ENCODE data around the gene NR1I3.
"Not testable (repeated sequence)": the region's sequence is repeated elsewhere in the genome, so short reads cannot be mapped to it uniquely, and the experiment has no call there.

NR1I3 gene

DNA sequence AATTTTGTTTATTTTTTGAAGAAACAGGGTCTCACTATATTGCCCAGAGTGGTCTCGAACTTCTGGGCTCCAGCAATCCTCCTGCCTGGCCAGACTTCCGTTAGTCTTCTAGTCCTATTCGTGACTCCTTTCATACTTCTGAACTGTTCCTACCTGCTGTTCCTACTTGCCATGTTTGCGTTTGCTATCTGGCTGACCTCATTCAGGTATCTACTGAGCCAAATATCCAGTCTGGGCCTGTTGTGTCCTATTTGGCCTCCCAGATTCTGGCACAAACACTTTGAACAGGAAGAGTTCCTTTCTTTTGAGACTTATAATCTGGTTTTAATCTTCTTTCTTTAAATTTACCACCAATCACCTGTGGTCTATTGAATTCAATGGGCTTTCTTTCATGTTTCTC, 6.9 kb upstream of the NR1I3 start:
- DNase-seq, result no peak

DNA sequence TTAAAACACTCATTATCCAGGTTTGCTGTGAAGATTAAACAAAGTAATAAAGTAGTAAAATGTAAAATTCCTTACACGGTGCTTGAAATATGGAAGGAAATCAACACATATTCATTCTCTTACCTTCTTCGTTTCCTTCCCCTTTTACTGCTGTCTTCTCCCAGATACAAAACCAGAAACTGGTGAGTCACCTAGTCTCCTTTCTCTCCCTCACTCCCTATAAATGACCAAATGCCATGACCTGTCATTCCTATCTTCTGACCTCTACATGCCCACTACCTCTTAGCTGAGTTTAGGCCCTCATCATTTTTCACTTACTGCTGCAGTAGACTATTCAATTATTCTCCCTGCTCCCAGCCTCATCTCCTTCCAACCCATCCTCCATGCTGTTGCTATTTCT, 4.3 kb upstream of the NR1I3 start:
- no peak for DNase-seq

DNA sequence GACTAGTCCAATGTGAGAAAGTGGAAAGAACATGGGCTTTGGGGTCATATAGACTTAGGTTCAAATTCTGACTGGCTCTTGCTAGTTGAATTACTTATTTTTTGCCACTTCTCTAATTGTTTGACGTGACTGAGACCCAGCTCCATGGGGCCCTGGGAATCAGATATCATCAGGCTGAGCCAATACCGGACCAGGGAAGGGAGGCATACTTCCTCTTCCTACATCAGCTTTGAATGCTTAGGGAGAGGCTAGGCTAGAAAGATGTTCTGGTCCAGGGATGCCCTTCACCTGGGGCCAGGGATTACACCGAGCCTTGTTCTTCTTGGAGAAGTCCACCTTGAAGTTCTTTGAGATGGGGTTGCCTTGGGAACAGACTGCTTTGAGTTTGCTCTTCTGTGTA, 3.7 kb upstream of the NR1I3 start:
- DNase-seq, result peak; percentile 12

DNA sequence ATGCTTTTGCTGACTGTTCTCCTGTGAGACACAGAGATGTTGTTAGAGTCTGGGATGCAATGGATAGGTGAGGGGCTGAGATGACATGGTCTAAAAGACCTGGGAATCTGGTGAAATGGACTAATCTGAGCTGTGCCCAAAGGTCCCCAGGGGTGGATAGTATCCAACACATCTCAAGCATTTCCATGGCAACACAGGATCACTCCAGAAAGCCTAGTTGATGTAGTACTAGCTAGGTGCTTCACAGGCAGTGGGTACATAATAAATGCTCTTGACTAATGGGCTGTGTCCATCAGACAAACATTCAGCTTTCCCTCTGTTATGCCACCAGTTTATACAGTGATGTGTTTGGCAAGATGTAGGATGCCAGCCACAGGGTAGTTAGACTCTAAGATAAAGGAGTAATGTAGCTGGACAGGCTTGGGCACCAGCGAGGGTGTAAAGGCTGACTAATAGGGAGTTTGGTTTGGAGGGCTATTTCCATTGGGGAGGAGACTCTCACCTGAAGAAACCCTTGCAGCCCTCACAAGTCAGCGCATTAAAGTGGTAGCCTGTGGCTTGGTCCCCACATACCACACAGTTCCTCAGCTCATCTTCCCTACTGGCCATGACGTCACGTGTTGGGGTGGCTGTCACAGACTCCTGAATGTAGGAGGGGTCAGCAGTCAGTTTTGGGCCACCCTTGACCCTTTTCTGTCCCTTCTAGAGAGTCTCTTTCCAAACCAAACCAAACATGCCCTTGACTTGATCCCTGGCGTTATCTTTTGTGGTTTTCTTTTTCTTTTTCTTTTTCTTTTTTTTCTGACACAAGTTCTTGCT, 1.8 kb downstream of the NR1I3 start:
- DNase-seq, result peak; percentile 78

DNA sequence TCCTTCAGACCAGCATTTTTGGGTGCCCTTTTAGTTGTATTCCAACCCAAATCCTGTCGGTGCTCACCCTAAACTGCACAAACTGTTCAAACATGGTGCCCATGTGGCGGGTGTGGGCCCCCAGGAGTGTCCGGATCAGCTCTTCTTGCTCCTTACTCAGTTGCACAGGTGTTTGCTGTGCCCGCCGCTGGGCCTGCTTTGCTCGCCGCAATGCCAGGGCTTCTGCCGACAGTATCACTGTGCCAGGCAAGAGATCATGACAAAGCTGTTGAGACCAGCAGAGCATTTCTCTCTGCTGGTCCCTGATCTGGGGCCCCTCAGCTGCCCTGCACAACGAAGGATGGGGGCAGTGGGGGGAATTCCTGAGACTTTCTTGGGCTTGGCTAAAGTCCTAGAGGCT, 4.9 kb downstream of the NR1I3 start:
- no peak for DNase-seq

DNA sequence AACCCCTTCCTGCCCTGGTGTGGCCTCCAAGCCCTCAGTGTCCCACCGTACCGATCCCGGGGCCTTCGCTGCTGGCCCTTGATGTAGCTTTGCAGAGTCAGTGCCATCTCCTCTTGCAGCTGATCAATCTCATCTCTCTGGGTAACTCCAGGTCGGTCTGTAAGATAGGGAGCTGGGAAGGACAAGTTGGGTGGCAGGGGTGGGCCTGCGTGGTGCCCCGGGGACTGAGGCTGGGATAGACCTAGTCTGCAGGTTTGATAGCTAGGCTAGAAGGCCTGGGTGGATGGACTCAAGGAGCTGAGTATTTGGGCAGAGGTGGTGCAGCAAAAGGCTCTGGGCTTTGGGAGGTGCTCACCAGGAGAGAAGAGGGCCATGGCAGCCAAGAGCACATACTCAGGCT, 7.2 kb downstream of the NR1I3 start:
- no peak for DNase-seq

DNA sequence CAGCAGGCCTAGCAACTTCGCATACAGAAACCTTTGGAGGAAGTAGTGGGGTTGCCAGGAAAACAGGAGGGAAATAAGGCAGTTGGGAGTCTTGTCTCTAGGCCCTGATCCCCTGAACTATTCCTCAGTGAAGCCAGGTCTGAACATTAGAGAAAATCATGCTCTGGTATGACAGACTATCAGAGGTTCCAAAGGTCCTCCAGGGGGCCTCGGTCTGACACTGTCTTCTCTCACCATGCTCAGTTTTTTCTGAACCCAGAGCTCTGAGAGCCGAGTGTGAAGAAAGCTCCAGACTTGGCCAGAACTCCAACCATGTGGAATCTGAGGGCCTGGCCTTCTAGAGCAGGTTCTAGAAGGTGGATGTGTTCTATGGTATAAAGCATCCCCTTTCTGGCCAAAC, 8.1 kb downstream of the NR1I3 start:
- peak; percentile 33 for DNase-seq

DNA sequence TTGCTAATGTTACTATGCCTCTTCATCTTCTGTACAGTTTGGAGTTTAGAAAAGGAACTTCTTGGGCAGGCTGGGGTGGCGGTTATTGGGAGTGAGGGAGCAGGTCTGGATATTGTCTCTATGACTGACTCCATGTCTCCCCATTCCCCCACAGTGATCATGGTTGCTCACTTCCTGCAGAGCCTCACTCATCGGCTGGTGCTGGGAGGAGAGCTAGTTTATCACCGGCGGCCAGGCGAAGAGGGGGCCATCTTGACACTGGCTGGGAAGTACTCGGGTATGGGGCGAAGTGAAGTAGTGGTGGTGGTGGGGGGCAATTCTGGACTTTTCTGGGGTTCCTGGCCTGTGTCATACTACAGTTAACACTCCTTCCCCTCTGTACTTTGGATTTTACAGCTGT, 10.0 kb downstream of the NR1I3 start:
- no peak for DNase-seq

DNA sequence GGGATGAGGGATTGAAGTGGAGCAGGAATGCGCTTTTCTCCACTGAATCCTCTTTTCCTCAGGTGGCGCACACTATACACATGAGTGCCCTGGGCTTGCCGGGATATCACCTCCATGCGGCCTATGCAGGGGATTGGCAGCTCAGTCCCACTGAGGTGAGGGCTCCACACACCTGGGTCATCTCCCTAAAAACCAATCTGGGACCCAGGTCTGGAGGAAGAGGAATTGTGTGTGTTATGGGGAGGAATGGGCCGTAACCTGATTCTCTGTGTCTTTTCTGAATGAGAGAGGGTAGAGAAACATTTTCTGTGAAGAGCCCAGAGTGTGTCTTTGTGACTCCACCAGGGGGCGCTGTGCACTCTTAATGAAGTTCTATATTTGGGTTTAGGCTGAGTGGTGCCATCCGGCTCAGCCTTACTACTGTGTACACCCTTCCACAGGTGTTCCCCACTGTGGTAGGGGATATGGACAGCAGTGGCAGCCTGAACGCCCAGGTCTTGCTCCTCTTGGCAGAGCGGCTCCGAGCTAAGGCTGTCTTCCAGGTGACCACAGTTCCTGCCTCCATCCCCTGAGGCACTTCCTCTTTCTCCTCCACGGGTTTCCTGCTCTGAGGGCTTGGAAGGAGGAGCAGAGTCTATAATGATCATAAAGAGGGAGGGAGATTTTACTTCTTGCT, 10.7 kb downstream of the NR1I3 start:
- peak; percentile 91 for DNase-seq

DNA sequence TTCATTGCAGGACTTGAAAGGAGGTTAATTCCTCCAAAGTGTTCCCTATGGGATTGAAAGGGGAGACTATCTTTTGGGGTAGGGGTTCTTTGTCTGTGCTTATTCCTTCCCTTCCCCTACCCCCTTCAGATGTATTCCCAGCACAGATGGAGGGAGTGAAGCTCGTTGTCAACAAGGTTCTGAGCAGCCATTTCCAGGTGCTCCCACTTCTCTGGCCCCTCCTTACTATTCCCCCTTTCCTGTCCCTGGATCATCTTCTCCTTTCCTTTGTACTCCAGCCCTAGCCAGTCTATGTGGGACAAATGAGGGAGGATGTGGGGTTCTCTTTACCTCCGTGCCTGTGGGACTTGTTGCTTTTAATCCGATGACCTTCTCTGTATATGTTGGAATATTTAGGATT, 11.2 kb downstream of the NR1I3 start:
- peak; percentile 59 for DNase-seq

DNA sequence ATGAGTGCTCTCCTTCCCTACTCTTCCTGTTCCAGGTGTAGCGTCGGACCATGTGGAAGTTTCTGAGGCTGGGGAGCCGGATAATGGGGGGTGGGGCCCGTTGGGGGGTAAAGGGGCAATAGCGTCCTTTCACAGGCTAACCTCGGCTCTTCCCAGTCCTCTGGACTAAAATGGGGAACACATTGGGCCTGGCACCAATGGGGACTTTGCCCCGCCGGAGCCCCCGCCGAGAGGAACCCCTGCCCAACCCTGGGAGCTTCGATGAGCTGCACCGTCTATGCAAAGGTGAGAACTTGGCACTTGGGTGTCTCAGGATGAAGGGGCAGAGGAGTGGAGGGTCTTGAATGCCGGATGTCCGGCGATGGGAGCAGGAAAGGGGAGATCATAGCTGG, 11.7 kb downstream of the NR1I3 start:
- DNase-seq, result no peak

DNA sequence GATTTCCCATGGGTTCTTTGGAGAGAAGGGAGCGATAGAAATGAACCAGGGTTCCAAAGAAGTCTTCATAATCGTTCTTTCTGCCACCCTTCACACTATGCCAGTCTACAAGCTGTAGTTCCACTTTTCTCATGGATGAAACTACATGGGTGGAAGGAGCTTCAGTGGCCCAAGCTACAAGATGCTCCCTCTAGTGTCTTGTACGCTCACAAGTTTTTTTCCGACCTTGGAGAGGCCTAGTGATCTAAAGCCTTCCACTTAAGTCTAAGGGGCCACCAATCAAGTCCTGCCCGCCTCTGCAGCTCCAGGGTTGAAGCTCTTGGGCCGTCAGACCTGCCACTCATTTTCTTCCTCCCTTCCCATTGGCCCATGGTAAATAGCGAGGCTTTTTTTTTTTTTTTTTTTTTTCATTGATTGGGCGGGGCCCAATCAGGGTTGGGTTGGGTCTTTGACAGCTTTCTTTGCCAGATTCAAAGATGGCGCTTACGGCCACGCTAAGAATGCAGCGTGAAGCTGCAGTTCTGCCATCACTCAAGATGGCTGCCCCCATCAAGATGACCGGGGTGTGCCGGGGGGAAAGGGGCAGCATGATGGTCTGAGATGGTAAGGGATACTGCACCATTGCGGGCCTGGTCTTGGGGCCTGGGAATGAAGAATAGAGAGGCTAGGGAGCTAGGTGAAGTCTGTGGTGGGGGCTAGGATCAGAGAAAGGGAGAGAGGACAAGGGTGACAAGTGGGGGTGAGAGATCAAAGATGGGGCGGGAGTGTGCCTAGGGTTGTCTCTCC, 12.3 kb downstream of the NR1I3 start, which contains the start of gene TOMM40L:
TOMM40L (plus strand) TSS at position 527 of the 786 bp plus-strand sequence. CDS start 430 bp downstream, outside the sequence.
- peak; percentile 98 for DNase-seq

DNA sequence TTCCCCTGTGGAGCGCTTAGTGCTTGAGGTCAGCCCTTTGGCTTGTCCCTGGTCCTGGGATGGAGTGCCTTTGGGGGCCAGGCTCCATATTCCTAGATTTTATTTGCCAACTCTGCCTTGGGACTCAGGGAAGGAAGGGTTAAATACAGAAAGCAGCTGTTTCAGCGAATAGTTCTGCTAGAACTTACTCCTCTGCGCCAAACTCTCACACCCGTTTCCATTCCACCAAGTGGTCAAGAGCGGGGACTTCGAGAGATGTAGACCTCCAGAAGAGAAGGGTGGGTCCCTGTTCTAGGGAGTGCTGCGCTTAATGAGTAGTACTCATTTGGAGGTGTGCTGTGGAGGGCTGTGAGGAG, 12.8 kb downstream of the NR1I3 start:
- no peak for DNase-seq

DNA sequence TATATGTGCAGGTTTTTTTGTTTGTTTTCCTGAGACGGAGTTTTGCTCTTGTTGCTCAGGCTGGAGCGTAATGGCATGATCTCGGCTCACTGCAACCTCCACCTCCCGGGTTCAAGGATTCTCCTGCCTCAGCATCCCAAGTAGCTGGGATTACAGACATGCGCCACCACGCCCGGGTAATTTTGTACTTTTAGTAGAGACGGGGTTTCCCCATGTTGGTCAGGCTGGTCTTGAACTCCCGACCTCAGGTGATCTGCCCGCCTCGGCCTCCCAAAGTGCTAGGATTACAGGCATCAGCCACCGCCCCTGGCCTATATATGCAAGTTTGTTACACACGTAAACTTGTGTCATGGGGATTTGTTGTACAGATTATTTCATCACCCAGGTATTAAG, 13.3 kb downstream of the NR1I3 start:
- DNase-seq, result not testable (repeated sequence)

DNA sequence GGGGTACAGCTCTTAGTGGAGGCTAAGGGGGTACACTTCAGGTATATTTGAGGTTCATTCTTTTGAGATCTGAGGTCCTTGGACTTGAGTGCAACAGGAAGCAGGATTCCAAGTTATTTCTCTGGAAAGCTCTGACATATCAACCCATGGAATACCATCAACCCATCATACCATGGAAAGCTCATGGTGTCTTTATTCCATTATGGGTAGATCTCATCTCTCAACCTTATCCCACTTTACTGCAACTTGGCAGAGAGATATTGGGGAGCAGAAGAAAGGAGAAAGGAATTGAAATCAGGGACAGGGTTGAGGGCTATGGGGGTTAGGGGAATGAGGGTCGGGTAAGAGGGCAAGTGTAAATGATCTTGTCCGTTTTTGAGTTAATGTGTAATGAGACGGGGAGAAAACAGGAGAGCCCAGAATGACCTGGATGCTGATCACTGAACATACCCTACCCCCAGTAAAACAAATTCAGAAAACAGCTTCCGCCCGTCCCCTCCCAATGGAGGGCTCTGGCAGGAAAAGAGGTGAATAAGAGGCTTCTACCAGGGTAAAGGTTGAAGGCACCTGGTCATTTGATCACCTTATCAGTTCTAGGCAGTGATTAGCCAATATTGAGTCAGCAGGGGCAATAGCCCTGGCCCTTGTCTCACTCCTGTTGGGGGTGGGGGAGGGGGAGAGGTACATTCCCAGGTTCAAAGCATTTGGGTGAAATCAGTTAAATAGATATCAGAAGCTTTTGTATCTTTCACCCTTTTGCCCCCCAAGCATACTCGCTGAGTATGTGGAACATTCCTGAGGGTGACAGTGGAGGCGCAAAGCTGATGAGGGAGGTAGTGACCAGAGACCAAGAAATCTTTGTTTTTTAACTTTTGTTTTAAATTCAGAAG, 14.0 kb downstream of the NR1I3 start:
- no peak for DNase-seq

DNA sequence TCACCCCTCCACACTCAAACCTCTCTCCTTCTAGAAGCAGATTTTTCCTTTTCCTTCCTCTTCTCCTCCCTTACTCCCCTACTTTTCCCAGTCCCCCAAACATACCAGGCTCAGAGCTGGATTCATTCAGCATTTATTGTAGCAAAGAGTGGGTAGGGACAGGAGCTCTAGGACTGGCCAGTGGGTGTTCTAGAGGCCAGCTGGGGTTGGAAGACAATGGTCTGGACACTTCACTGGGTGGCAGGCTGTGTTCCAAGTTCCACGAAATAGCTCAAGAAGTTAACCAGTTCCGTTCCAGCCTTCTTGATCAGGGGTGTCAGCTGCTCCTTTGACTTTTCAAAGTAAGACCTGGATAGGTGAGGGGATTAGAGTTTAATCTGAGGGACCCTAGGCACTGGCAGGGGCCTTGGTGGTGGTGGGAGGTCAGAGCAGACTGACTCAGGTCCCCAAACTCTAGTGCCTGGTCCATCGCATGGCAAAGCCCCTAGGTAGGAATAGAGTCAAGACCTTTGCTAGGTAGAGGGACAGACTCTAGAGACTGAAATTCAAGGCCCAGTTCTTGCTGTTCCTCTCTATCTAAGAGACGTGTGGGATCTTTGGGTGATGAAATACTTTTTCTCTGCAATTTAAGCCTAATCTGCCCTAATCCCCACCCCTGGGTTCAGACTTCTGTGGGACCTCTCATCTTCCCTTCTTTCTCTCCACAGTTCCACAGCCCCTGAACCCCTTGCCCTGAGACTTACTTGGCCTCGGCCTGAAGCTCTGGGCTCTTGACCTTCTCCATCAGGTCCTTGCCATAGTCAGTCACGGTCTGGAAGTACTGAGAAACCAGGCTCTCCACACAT, 15.6 kb downstream of the NR1I3 start:
- DNase-seq, result no peak

DNA sequence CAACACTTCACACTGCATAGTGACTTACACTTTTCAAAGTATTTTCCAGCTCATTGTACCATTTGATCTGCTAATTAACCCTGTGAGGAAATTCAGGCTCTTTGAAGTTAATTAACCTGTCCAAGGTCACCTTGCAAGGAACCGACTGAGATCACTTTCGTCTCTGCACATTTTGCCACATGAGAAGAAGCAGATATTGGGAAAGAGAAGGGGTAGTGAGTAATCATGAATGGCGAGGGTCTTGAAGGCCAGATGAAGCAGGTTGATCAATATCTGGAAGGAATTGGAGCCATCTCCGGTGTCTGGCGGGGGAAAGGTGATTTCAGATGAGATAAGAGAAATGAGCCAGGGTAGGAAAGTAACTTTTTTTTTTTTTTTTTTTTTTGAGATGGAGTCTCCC, 18.0 kb downstream of the NR1I3 start:
- DNase-seq, result no peak

DNA sequence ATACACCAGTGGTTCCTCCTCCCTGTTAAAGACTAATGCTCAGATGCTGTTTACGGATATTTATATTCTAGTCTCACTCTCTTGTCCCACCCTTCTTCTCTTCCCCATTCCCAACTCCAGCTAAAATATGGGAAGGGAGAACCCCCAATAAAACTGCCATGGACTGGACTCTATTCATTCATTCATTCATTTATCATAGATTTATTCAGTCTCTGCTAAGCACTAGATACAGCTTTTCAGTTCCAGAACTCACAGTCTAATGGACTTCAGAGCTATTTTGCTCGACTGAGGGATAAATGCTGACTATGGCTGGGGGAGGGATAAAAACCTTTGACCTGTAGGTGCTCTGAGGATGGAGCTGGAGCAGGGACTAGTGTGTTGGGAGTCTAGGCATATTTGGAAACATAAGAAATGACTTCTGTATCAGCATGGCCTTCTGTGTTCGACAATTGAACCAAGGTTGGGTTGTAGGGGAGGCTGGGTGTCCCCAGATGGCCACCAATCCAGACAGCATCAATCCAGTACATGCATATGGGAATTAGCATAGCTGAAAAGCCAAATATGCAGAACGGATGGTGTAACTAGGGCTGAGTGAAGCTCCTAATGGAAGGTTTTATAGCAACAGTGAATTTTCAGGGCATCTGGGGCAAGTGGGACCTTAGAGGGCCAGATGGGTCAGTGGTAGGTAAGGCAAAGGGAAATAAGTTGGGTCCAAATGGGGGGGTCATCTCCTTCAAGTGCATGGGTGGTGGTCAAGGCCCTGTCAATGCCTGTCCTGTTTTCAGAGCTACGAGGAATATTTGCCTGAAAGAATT, 18.7 kb downstream of the NR1I3 start:
- DNase-seq, result no peak

DNA sequence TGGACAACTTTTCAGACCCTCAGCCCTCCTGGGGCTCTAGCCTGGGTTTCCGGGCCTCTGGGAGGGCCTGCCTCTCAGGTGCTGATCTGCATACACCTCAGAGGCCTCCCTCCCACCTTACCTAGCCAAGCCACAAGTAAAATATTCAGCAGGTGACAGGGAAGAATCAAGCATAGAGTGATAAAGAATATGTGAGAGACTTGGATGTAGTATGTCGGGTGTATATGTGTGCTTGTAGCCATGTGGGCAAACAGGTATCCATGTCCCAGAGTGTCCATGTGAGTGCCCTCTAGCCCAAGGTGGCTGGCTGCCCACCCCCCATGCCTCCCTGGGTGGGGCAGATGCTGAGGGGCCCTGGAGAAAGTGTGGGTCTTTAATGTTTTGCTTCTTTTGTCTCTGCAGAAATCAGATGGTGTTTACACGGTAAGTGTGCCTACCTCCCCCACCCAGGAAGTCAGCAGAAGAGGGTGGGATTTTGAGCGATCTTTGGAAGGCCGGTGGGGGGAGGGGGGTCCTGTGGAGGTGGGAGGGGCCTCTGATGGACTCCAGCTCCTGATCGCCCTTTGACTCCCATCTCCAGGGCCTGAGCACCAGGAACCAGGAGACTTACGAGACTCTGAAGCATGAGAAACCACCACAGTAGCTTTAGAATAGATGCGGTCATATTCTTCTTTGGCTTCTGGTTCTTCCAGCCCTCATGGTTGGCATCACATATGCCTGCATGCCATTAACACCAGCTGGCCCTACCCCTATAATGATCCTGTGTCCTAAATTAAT, 19.5 kb downstream of the NR1I3 start:
- no peak for DNase-seq

DNA sequence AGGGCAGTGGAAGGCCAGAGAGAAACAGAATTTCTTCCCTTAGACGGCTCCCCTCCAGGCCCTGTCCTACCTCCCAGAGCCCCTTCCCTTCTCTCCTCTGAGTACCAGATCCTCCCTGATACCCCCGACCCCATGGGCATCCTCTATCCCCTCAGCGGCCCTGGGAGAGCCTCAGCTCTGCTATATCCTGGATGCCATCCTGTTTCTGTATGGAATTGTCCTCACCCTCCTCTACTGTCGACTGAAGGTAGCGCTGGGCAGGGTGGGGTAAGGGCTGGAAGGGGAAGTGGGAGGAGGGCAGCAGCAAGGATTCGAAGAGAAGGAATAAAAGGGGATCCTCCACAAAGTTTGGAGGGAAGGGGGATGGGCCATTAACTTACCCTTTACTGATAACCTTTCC, 20.2 kb downstream of the NR1I3 start:
- DNase-seq, result no peak

Measured in DMS53 (cell line).